Endothelial cell (in vitro differentiated cells): ENCODE results near the gene TAB2. TPM values are rescaled to one million over a fixed set of nuclear protein-coding genes. Genes with fewer than 3 reads are reported as not detected.

ENCODE experiments used
- DNase-seq: peaks from one replicate; pipeline ENCODE4 v3.0.0; 2021; ENCODE audit warnings: low spot score
- H3K27ac Mint-ChIP-seq: one replicate; pipeline ENCODE4 v1.8.0; 2021; ENCODE audit warnings: mixed read lengths, inconsistent platforms; ENCODE audit not compliant: unreplicated experiment
- H3K27me3 Mint-ChIP-seq: one replicate; pipeline ENCODE4 v1.8.0; 2021; ENCODE audit warnings: mild to moderate bottlenecking, moderate library complexity, mixed read lengths, inconsistent platforms; ENCODE audit not compliant: unreplicated experiment
- H3K36me3 Mint-ChIP-seq: one replicate; pipeline ENCODE4 v1.8.0; 2021; ENCODE audit warnings: mild to moderate bottlenecking, low read depth, mixed read lengths, inconsistent platforms; ENCODE audit not compliant: unreplicated experiment
- H3K4me1 Mint-ChIP-seq: one replicate; pipeline ENCODE4 v1.8.0; 2021; ENCODE audit warnings: mild to moderate bottlenecking, mixed read lengths, inconsistent platforms; ENCODE audit not compliant: unreplicated experiment
- H3K4me3 Mint-ChIP-seq: one replicate; pipeline ENCODE4 v1.8.0; 2021; ENCODE audit warnings: mild to moderate bottlenecking, mixed read lengths, inconsistent platforms; ENCODE audit not compliant: unreplicated experiment
- H3K9me3 Mint-ChIP-seq: one replicate; pipeline ENCODE4 v1.8.0; 2021; ENCODE audit warnings: mixed read lengths, inconsistent platforms; ENCODE audit not compliant: unreplicated experiment
- long read RNA-seq: library from polyadenylated mRNA; unstranded; transcript quantifications from one replicate; pipeline ENCODE4 v2.0.0, GENCODE V29; 2020; ENCODE audit not compliant: unreplicated experiment
- total RNA-seq: library from RNA; stranded (reverse); fragmentation: NEBNext Ultra II Directional; extraction: Animal tissue kit (Norgen Biotek cat#: 25700); gene quantifications from one replicate; pipeline ENCODE4 v1.2.1, GENCODE V29; 2021; ENCODE audit not compliant: unreplicated experiment
- TF ChIP-seq, protein P1 (sequence below): fragments of 200-600 bp; sonication (generic); IDR thresholded peaks from one replicate; pipeline ENCODE4 v1.5.0; 2021; ENCODE audit warnings: antibody characterized with exemption; ENCODE audit not compliant: unreplicated experiment

The TAB2 gene
- total RNA-seq: 105 TPM
- long read RNA-seq, partial matches to known transcripts: 3 of 4 reads
- long read RNA-seq, other reads (novel, unspliced or antisense): 1 of 4 reads

DNA sequence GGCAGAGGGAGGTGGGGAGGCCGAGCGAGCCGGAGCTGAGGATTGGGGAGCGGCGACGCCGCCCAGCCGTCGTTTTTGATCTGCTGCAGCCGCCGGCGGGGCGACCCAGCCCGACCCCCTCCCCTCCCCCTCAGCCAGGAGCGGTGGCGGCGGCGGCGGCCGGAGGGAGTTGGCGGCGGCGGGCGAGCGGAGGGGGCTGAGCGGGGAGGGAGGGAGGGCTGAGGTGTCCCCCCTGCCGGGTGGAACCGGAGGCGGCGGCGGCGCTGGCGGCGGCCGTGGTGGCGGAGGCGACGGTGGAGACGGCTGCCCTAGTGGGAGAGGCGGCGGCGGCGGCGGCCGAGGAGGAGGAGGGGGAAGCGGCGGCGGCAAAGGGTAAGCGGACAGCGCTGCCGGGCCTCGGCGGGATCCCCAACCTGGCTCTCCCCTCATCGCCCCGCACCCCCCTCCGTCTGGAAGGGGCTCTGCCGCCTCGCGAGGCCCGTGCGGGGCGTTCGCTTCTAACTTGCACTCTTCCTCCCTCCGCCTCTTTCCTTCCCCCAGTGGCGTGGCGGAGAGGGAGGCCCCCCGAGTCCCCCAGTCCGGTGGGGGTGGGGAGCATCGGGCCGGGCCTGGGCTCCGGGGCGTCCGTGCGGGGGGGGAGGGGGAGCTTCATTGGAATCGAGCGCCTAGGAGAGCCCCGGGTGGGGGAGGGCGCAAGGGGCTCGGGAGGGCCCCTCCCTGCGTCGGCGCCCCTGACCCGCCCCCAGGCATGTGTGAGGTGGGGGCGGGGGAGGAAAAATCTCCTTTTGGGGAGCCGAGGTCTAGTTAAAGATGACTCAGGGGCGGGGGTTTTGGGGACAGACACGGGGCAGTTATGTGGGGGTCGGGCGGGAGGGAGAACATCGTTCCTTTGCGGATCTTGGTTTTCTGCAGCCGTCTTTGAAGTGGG lies at the start of gene TAB2:
TSS of gene TAB2 (plus strand) at position 69 of the 928 bp plus-strand sequence. CDS start 52,286 bp downstream, outside the sequence.
- TF ChIP-seq, protein P1, sequence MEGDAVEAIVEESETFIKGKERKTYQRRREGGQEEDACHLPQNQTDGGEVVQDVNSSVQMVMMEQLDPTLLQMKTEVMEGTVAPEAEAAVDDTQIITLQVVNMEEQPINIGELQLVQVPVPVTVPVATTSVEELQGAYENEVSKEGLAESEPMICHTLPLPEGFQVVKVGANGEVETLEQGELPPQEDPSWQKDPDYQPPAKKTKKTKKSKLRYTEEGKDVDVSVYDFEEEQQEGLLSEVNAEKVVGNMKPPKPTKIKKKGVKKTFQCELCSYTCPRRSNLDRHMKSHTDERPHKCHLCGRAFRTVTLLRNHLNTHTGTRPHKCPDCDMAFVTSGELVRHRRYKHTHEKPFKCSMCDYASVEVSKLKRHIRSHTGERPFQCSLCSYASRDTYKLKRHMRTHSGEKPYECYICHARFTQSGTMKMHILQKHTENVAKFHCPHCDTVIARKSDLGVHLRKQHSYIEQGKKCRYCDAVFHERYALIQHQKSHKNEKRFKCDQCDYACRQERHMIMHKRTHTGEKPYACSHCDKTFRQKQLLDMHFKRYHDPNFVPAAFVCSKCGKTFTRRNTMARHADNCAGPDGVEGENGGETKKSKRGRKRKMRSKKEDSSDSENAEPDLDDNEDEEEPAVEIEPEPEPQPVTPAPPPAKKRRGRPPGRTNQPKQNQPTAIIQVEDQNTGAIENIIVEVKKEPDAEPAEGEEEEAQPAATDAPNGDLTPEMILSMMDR: no peak
- H3K27ac Mint-ChIP-seq: peak within 1 kb of the TSS; percentile 87
- H3K4me1 Mint-ChIP-seq: peaks cover 34% of the 10 kb centered on the region
- DNase-seq: peak; percentile 57
- H3K27me3 Mint-ChIP-seq: peaks cover 1% of the 10 kb centered on the region
- peak within 1 kb of the TSS; percentile 97 for H3K4me3 Mint-ChIP-seq
- peaks cover 8% of the 10 kb centered on the region for H3K36me3 Mint-ChIP-seq
- no peaks in the 10 kb centered on the region for H3K9me3 Mint-ChIP-seq

GRCh38 chr6:149268146-149268545 lies 49.4 kb upstream of the TAB2 start:
- H3K9me3 Mint-ChIP-seq: peaks cover 3% of the 10 kb centered on the region
- TF ChIP-seq, protein P1: no peak
- peaks cover 2% of the 10 kb centered on the region for H3K36me3 Mint-ChIP-seq
- H3K27me3 Mint-ChIP-seq: peaks cover 3% of the 10 kb centered on the region
- peak overlapping the region; percentile 90 for H3K27ac Mint-ChIP-seq
- DNase-seq: no peak
- H3K4me3 Mint-ChIP-seq: no peak overlapping the region
- H3K4me1 Mint-ChIP-seq: peaks cover 49% of the 10 kb centered on the region

GRCh38 chr6:149268768-149269167 lies 48.7 kb upstream of the TAB2 start:
- peaks cover 5% of the 10 kb centered on the region for H3K36me3 Mint-ChIP-seq

DNA sequence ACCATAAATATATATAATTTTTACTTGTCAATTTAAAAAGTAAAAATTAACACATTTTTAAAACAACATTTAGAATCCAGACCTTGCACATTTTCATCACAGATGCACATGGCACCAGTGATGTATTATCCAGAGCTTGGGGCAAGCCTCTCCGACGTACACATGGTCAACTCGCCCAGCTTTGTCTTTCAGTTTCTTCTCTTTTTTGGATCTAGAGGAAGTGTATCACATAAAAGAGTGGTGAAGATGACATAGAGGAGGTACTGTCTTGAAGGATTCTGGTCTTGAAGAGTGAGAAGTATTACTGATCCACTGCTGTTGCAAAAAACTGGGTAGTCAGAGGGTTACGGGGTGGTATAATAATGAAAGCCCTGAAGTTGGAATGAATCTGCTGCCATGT lies 46.9 kb upstream of the TAB2 start:
- Mint-ChIP-seq H3K4me3 (no peak overlapping the region), H3K9me3 (peaks cover 3% of the 10 kb centered on the region), H3K27ac (peak overlapping the region; percentile 30), H3K4me1 (peaks cover 39% of the 10 kb centered on the region), H3K27me3 (peaks cover 5% of the 10 kb centered on the region), H3K36me3 (peaks cover 5% of the 10 kb centered on the region)
- DNase-seq: no peak
- TF ChIP-seq, protein P1: no peak

More at GRCh38 chr6:149268768-149269167, 48.7 kb upstream of the TAB2 start:
- TF ChIP-seq, protein P1: no peak
- peaks cover 5% of the 10 kb centered on the region for H3K27me3 Mint-ChIP-seq
- DNase-seq: no peak
- no peak overlapping the region for H3K27ac Mint-ChIP-seq
- H3K9me3 Mint-ChIP-seq: peaks cover 3% of the 10 kb centered on the region
- H3K4me1 Mint-ChIP-seq: peaks cover 52% of the 10 kb centered on the region
- no peak overlapping the region for H3K4me3 Mint-ChIP-seq
